Measurements from ENCODE around the gene GRM1. TPM values are rescaled to one million over a fixed set of nuclear protein-coding genes. Genes with fewer than 3 reads are reported as not detected.

The GRM1 gene
- total and polyA plus RNA-seq, 9 of the 15 experiments (the other 6 are each of a cell fraction or from before 2014, with no cell fraction given): not detected

DNA sequence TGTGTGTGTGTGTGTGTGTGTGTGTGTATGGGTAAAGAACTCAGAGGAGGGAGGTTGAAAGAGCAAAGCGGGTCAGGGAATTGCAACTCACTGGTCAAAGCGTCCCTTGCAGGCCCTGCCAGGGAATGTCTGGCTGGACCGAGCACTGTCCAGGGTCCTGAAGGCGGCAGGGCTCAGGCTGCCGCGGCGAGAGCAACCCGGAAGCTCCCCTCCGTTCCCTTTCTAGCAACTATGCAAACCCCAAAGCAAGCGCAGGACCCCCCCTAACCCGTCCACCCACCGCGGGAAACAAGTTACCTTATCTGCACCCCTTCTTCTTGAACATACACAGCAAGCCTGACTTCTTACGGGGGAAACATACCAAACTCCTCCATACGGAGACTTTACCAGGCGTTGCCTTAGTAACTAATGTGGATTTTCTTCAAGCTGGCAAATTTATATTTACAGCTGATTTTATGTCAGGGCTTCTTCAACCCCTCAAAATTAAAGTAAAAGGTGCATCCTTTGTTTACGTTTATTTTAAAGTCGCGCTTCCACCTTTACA, 538 bp upstream of the GRM1 start (continued):
- TF ChIP-seq ZNF740 (CRISPR knock-in tag; IDR thresholded peaks at IDR 0.05) (0 out of 2 replicates have a peak, but pooled peaks have one; percentile 30), ZNF740 (tag; IDR thresholded peaks at IDR 0.05) (no peak), NCOA1 (IDR thresholded peaks at IDR 0.05; ENCODE audit: low read depth) (peak; percentile 64), ETV5 (CRISPR knock-in tag; IDR thresholded peaks at IDR 0.05; ENCODE audit: low read depth) (peak; percentile 23; the same call in 1 of the 2 replicates), DMBX1 (CRISPR knock-in tag; IDR thresholded peaks at IDR 0.05; ENCODE audit: borderline replicate concordance) (peak; percentile 47; the same call in 1 of the 2 replicates), TFAP4 (CRISPR knock-in tag; IDR thresholded peaks at IDR 0.05; ENCODE audit: borderline replicate concordance) (peak; percentile 61), ARHGAP35 (IDR thresholded peaks at IDR 0.05; ENCODE audit: partially characterized antibody) (no peak), SMAD4 (CRISPR knock-in tag; conservative IDR thresholded peaks at IDR 0.05) (peak; percentile 35; the same call in 1 of the 2 replicates), SRF (CRISPR knock-in tag; IDR thresholded peaks at IDR 0.05) (peak in 1 of 2 experiments; percentile 40; a peak in 1 of 4 replicates), GABPB1 (CRISPR knock-in tag; IDR thresholded peaks at IDR 0.05) (peak; percentile 56; the same call in 1 of the 2 replicates), CC2D1A (IDR thresholded peaks at IDR 0.05) (0 out of 2 replicates have a peak, but pooled peaks have one; percentile 12), RCOR1 (IDR thresholded peaks at IDR 0.05; ENCODE audit: borderline replicate concordance in 1 of 2, low read depth in 2 of 2, low read length in 2 of 2) (peak in 1 of 2 experiments; percentile 72; a peak in 1 of 4 replicates), E2F4 (CRISPR knock-in tag; IDR thresholded peaks at IDR 0.05; ENCODE audit: low read depth) (peak; percentile 73; the same call in 1 of the 2 replicates), WHSC1 (IDR thresholded peaks at IDR 0.05; ENCODE audit: low read length) (no peak), EHMT2 (IDR thresholded peaks at IDR 0.05) (peak; percentile 99), AFF1 (IDR thresholded peaks at IDR 0.05; ENCODE audit: low read depth in 1 of 2, partially characterized antibody in 2 of 2) (peak in 1 of 2 experiments; percentile 83), MIER1 (IDR thresholded peaks at IDR 0.05; ENCODE audit: low read depth) (peak; percentile 97)
- TF ChIP-seq, protein P1, sequence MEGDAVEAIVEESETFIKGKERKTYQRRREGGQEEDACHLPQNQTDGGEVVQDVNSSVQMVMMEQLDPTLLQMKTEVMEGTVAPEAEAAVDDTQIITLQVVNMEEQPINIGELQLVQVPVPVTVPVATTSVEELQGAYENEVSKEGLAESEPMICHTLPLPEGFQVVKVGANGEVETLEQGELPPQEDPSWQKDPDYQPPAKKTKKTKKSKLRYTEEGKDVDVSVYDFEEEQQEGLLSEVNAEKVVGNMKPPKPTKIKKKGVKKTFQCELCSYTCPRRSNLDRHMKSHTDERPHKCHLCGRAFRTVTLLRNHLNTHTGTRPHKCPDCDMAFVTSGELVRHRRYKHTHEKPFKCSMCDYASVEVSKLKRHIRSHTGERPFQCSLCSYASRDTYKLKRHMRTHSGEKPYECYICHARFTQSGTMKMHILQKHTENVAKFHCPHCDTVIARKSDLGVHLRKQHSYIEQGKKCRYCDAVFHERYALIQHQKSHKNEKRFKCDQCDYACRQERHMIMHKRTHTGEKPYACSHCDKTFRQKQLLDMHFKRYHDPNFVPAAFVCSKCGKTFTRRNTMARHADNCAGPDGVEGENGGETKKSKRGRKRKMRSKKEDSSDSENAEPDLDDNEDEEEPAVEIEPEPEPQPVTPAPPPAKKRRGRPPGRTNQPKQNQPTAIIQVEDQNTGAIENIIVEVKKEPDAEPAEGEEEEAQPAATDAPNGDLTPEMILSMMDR (IDR thresholded peaks at IDR 0.05 in 2 of 3, conservative IDR thresholded peaks at IDR 0.05 in 1 of 3; ENCODE audit: insufficient read depth in 2 of 3, low read depth in 1 of 3, low read length in 3 of 3): 0 out of 6 replicates have a peak, but pooled peaks of 2 of the 3 experiments have one; percentile 1
